Brain microvascular endothelial cell (primary cell): ENCODE data around the gene ACAN.

Source experiments
- DNase-seq: peaks from one replicate; pipeline ENCODE4 v3.0.0-alpha.2; 2020
- H3K27ac ChIP-seq: fragments of 250-450 bp; sonication (Bioruptor Pico); 2 replicates; pipeline ENCODE4 v1.5.1; 2020; ENCODE audit warnings: mild to moderate bottlenecking, moderate library complexity
- H3K27me3 ChIP-seq: fragments of 250-450 bp; sonication (Bioruptor Pico); replicated peaks from 2 replicates; pipeline ENCODE4 v1.5.1; 2020; ENCODE audit warnings: mild to moderate bottlenecking
- H3K36me3 ChIP-seq: fragments of 250-450 bp; sonication (Bioruptor Pico); replicated peaks from 2 replicates; pipeline ENCODE4 v1.5.1; 2020; ENCODE audit warnings: mild to moderate bottlenecking
- H3K4me3 ChIP-seq: 2 replicates; pipeline ENCODE4 v1.5.1; 2011; ENCODE audit warnings: low read depth, mild to moderate bottlenecking, control low read depth, low read length, moderate library complexity
- in situ Hi-C: cut with HindIII; loops from 2 replicates; pipeline ENCODE4 v1.10.0; 2017; ENCODE audit warnings: low sequenced_read_pairs, low pct_ligation_motif_present
- TF ChIP-seq, protein P1 (sequence below): IDR thresholded peaks from 2 replicates; pipeline ENCODE4 v1.5.1; 2011; ENCODE audit warnings: low read depth, mild to moderate bottlenecking, moderate library complexity, low read length, control low read depth, inconsistent platforms; ENCODE audit errors: missing control alignments

Gene ACAN

DNA sequence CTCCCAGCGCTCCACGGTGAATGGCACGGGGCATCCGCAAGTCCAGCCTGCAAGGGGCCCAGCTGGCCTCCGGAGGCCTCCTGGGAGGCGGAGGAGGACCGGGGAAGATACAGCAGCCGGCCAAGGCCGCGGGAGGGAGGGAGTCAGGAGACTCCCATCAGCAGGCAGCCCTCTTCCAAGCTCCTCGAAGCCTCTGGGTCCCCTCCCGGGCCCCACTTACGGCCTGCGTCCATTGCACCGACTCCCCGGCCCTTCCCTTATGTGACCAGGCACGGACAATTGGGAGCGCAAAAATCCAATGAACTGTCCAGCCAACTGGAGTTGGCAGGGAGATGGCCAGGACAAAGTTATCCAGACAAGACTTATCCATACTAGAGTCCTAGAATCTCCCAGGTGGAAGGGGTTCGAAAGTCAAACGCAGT lies 109.3 kb downstream of the ACAN start:
- Histone ChIP-seq H3K27me3 (no peaks in the 10 kb centered on the region), H3K36me3 (peaks cover 14% of the 10 kb centered on the region), H3K4me3 (peak overlapping the region; percentile 76), H3K27ac (peak overlapping the region; percentile 66)
- no peak for DNase-seq
- in situ Hi-C loops = loop anchor here (25.0 kb wide), 1 partner anchor 100 kb away; no protein-coding TSS in a partner anchor
- TF ChIP-seq, protein P1, sequence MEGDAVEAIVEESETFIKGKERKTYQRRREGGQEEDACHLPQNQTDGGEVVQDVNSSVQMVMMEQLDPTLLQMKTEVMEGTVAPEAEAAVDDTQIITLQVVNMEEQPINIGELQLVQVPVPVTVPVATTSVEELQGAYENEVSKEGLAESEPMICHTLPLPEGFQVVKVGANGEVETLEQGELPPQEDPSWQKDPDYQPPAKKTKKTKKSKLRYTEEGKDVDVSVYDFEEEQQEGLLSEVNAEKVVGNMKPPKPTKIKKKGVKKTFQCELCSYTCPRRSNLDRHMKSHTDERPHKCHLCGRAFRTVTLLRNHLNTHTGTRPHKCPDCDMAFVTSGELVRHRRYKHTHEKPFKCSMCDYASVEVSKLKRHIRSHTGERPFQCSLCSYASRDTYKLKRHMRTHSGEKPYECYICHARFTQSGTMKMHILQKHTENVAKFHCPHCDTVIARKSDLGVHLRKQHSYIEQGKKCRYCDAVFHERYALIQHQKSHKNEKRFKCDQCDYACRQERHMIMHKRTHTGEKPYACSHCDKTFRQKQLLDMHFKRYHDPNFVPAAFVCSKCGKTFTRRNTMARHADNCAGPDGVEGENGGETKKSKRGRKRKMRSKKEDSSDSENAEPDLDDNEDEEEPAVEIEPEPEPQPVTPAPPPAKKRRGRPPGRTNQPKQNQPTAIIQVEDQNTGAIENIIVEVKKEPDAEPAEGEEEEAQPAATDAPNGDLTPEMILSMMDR = no peak

DNA sequence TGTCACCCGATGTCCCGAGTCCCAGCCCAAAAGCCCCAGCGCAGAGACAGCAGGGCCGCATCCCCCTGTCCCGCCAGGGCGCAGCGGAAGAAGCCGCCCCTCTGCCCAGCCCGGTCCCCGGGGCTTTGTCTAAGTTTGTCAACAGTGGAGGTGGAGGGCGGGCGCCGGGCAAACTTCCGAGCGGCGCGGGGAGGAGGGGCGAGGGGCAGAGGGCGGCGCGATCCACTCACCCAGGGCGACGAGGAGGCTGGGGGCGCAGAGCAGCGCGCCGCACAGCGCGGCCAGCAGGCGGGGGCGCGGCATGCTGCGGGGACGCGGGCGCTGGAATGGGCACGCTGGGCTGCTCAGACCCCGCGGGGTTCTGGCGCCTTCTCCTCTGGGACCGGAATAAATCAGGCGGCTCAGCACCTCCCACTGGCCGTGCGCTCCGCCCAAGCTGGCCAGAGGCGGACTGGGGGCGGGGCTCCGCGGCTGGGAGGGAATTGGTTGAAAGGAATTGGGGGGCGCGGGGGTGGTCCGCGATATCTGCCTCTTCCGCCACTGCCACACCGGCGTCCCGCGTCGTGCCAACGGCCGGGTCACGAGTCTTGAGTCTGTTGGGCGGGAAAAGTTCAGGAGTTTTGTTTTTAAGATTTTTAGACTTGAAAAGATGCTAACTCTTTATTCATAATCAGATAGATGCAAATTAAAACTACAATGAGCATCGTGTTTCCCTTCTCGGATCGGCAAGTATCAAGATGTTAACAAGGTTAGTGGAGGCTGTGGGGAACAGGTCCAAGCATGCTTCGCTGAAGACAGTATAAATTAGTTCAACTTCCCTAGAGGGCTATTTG lies 110.0 kb downstream of the ACAN start, which contains the start of gene MFGE8:
MFGE8 (minus strand) TSS at position 363 of the 833 bp plus-strand sequence; CDS start at position 303, 60 bp downstream.
- H3K27ac ChIP-seq = peak within 1 kb of the TSS; percentile 66
- DNase-seq = peak; percentile 51
- TF ChIP-seq, protein P1 = no peak

DNA sequence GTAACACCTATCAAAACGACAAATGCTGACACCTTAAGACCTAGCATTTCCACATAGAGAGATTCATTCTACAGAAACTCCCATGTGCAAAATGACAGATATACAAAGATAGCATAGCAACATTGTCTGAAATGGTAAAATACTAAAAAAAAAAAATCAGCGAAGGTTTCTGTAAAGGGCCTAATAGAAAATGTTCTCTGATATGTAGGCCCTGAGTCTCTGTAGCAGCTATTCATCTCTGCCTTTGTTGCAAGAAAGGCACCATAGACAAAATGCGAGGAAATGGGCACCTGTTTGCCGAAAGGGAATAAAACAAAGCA lies 110.6 kb downstream of the ACAN start:
- in situ Hi-C loops = loop anchor here (25.0 kb wide), 1 partner anchor 98 kb away; no protein-coding TSS in a partner anchor
- Histone ChIP-seq H3K4me3 (peak overlapping the region; percentile 76), H3K36me3 (peaks cover 5% of the 10 kb centered on the region), H3K27ac (no peak overlapping the region), H3K27me3 (no peaks in the 10 kb centered on the region)
- TF ChIP-seq, protein P1 = no peak
- no peak for DNase-seq

More for the DNA sequence above, 110.0 kb downstream of the ACAN start, which contains the start of gene MFGE8:
- in situ Hi-C loops = loop anchor here (25.0 kb wide), 1 partner anchor 99 kb away; no protein-coding TSS in a partner anchor
- Histone ChIP-seq H3K27me3 (no peaks in the 10 kb centered on the region), H3K4me3 (peak within 1 kb of the TSS; percentile 76), H3K36me3 (peaks cover 9% of the 10 kb centered on the region)

DNA sequence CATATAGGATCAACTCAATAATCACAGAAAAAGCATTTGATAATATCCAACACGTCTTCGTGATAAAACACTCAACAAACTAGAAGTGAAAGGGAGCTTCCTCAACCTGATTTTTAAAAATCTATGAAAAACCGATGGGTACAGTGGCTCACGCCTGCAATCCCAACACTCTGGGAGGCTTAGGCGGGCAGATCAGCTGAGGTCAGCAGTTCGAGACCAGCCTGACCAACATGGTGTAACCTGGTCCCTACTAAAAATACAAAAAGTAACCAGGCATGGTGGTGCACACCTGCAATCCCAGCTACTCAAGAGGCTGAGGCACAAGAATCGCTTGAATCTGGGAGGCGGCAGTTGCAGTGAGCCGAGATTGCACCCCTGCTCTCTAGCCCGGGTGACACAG lies 112.1 kb downstream of the ACAN start:
- Histone ChIP-seq H3K27ac (no peak overlapping the region), H3K27me3 (no peaks in the 10 kb centered on the region), H3K4me3 (no peak overlapping the region), H3K36me3 (no peaks in the 10 kb centered on the region)
- TF ChIP-seq, protein P1 = no peak
- no peak for DNase-seq
- in situ Hi-C loops = loop anchor here (25.0 kb wide), 1 partner anchor 97 kb away; no protein-coding TSS in a partner anchor

DNA sequence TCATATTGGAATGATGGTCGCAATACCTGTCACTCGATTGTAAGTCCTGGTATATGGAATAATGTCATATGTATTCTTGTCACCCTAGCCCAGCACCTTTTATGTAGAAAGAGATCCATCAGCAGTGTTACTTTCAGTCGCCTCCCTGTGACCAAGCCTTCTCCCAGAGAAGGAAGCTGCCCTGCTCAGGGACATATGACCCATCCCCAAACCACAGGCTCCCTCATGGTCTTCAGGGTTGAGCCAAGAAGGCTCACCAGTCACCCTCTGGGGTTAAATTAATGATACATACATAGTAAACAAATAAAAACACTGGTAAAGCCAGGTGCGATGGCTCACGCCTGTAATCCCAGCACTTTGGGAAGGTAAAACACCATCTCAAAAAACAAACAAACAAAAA lies 114.5 kb downstream of the ACAN start:
- no peaks in the 10 kb centered on the region for H3K27me3 ChIP-seq
- in situ Hi-C loops = loop anchor here (25.0 kb wide), 1 partner anchor 95 kb away; no protein-coding TSS in a partner anchor
- no peaks in the 10 kb centered on the region for H3K36me3 ChIP-seq
- no peak overlapping the region for H3K27ac ChIP-seq
- TF ChIP-seq, protein P1 = no peak
- no peak for DNase-seq
- no peak overlapping the region for H3K4me3 ChIP-seq
